GM10248 (cell line): ENCODE results near the gene DYSF.

Source experiments
- CTCF ChIA-PET: fragments of 300-600 bp; sonication (Branson Sonifier 250); formaldehyde crosslinking; extraction: SDS; loops from one replicate; lab custom pipeline; 2021; ENCODE audit warnings: antibody characterized with exemption; lab: Yijun Ruan, JAX
- POLR2A ChIA-PET: fragments of 350-650 bp; sonication (Branson Sonifier 250); formaldehyde crosslinking; extraction: SDS; loops from one replicate; lab custom pipeline; 2020; ENCODE audit warnings: antibody characterized with exemption; lab: Yijun Ruan, JAX
- DNase-seq: peaks from one replicate; pipeline ENCODE4 v3.0.0; 2012; ENCODE audit errors: extremely low spot score
- CTCF ChIP-seq: IDR thresholded peaks from 2 replicates; pipeline ENCODE4 v1.5.1; 2012; ENCODE audit warnings: mild to moderate bottlenecking, low read depth; ENCODE audit errors: extremely low read depth, missing control alignments, control extremely low read depth

Gene DYSF

GRCh38 chr2:71526141-71526540, 72.8 kb downstream of the DYSF start:
- ChIA-PET POLR2A (no interaction called here), CTCF (interaction anchor here (1.0 to 1.5 kb wide), 3 partner anchors 14 to 19 kb away, joined by 3 to 5 read pairs (median 4); no protein-coding TSS in a partner anchor)
- no peak for DNase-seq
- no peak for TF ChIP-seq CTCF

GRCh38 chr2:71526975-71527374, 73.6 kb downstream of the DYSF start:
- CTCF ChIA-PET = interaction anchor here (1.0 to 1.5 kb wide), 3 partner anchors 14 to 16 kb away, joined by 3 to 5 read pairs (median 5); no protein-coding TSS in a partner anchor
- no peak for DNase-seq
- no peak for TF ChIP-seq CTCF
- POLR2A ChIA-PET = no interaction called here

GRCh38 chr2:71528131-71528591, 74.8 kb downstream of the DYSF start:
- no peak for DNase-seq
- TF ChIP-seq CTCF = no peak
- POLR2A ChIA-PET = no interaction called here
- CTCF ChIA-PET = interaction anchor here (1.5 to 2.5 kb wide), 4 partner anchors 11 to 18 kb away, joined by 4 to 18 read pairs (median 5); no protein-coding TSS in a partner anchor

- no peak for TF ChIP-seq CTCF
- DNase-seq = no peak
- POLR2A ChIA-PET = no interaction called here
- CTCF ChIA-PET = interaction anchor here (1.4 to 2.5 kb wide), 5 partner anchors 10 to 20 kb away, joined by 4 to 18 read pairs (median 5); no protein-coding TSS in a partner anchor
These were observed 75.4 kb downstream of the DYSF start for GRCh38 chr2:71528749-71529148.

GRCh38 chr2:71530211-71530610, 76.8 kb downstream of the DYSF start:
- POLR2A ChIA-PET = no interaction called here
- DNase-seq = no peak
- CTCF ChIA-PET = interaction anchor here (0.6 to 2.5 kb wide), 9 partner anchors 9 to 1647 kb away, joined by 3 to 18 read pairs (median 4); no protein-coding TSS in a partner anchor
- TF ChIP-seq CTCF = no peak

- TF ChIP-seq CTCF = peak; percentile 48
- DNase-seq = peak; percentile 72
- ChIA-PET CTCF (interaction anchor here (0.6 to 2.5 kb wide), 8 partner anchors 10 to 1646 kb away, joined by 3 to 18 read pairs (median 4); no protein-coding TSS in a partner anchor), POLR2A (no interaction called here)
These were observed 77.4 kb downstream of the DYSF start for GRCh38 chr2:71530641-71531332.
